HG03139 (cell line): ENCODE data around the gene FRMD4A.

Experiments
- ATAC-seq: cut with Tn5 transposase; IDR thresholded peaks from one replicate; pipeline ENCODE4 v1.9.1; 2021; ENCODE audit not compliant: unreplicated experiment

Gene FRMD4A

DNA sequence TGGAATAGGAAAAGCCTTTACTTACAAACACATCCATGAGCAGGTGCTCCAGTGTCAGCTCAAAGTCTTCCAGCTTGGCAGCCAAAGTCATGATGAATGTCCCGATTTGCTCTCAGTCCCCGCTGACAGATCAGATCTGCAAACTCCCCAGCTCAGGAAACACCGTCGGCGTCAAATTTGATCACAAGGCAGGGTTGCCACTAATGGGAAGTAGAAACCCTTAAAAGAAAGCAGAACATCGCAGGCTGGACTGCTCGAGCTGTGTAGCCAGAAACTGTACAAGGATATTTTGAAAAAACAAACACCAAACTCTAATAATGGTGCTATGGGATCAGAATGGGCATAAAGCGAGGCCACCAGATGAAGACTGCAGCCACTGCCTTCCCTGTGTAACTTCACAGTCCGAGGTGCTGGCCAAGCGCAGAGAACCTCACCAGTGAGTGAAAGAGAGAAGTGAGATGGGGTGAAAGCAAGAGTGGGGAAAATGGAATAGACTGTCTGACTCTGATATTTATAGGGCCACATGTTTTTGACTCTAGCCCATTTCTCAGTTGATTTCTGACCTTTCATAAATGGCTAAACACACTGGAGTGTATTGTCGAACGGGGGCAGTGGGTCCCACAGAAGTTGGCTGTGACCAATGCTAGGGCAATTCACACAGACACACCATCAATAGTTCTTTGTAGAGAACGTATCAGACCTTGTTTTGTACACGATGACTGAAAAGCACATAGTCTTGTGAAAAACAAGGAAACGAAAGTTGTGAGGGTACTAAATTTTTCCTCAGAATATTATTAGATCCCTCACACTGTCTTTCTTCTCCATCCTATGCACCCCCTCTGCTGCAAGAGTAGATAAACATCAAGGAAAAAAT lies 306.2 kb downstream of the FRMD4A start:
- no peak for ATAC-seq

DNA sequence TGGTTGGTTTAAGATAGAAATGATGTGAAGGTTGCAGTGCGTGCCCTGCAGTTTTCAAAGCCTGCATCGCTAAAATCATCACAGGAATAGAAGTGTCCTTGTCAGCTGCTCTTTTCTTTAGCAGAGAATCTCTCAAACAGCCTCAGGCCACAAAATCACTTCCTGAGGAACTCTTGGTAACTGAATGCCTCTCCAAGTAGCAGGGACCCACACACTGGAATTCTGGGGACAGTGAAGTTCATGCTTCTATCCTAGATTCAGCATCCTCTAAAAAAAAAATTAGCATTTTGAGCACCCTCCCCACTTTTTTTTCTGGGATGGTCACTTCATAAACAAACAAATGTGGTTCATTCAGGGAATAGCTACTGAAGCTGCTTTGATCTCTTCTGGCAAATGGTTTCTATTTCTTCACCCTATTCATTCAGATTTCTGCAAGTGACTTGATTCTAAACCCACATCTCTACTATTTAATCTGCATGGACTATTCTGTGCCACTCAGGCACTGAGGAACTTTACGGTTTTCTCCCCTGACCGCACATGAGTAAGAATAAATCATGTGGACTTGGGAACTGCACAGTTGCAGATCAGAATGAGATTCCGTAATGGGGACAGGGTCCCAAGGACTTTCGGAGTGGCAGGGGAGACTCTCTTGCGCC lies 306.9 kb downstream of the FRMD4A start:
- no peak for ATAC-seq

DNA sequence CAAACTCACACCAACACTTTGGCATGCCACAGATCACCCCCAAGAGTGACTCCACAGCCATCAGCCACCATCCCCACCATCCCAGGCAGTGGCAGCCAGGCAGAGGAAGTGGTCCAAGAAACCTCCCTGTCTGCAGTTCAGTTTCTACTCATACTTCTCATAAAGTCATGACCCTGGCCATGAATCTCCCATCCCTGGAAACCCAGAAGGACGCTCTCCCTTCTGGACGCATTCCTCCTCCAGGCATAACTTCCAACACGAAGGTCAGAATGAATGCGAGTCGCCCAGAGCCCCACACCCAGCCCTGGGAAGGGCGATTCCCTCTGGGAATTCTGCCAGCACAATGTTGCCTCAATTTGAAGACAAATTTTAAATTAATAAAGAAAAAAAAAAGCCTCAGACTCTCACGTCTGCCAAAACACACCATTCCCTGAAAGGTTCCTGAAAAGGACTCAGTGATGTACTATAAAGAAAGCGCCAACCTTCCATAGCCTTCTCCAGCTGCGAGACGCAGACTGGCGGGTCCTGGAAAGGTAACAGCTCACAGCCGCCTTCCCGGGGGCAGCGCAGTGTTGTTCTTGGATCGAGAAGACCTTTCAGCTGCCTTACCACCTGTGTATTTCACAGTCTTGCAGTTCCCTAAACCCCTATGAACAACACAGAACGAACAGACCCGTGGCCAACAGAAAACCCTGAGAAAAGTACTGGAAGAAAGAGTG lies 307.6 kb downstream of the FRMD4A start:
- ATAC-seq, result no peak

DNA sequence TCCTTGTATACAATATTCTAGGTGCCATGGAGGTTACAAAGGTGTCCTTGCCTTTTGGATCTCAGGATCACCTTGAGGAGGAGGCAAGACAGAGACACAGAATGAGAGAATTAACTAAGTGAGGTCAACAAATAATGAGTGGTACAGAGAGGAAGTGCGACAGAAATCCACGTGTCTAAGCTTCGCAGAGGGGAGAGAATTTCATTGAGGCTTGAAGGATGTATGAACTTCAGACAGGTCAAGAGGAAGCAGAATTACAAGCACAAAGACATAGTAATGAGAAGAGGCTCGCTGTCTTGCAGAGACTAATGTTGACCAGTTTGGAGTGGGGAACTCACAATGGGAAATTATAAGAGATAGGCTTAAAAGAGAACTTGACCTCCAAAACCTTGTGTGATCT lies 308.7 kb downstream of the FRMD4A start:
- ATAC-seq, result no peak

DNA sequence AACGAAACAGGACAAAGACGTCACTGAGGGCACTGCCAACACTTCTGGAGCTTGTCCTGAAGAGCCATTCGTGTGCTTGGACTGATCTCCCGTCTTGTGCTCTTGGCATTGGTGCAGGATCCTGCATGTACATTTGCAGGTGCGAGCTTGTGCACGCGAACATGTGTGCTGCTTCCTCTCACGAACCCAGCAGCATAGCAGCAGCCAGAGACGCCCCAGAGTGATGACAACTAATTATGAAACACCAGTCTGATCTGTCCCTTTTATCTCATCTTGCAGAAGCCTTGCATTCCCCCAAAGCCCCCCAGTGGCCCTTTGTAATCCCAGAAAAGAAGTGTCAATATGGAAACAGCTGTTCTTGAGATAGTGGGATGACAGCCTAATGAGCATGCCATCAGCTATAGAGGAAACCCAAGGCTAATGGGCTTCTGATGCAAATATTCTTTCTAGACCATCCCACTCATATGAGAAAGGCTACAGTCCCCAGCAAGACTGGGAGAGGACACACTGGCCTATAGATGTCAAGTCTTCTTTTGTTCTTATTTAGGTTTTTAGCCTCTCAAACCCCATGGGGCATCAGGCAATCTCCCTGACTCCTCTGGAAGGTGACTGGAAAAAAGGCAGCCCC lies 310.6 kb downstream of the FRMD4A start:
- ATAC-seq, result no peak

DNA sequence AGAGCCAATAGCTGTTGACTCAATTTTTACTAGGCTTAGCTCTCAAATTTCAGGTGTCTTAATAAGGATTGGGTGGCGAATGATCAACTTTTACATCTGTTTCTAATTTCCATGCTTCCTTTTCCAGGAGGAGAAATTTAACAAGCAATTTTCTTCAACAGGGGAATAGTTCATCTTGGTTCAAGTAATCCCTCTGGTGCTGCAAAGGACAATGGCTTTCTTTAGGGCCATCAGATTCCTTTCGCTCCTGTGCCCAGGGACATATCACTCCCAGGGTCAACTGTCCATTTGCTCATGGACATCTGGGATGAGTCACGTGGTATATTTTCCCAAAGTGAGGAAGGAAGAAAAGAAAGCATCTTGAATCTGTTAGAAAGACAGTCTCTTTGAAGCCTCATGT lies 313.3 kb downstream of the FRMD4A start:
- no peak for ATAC-seq

DNA sequence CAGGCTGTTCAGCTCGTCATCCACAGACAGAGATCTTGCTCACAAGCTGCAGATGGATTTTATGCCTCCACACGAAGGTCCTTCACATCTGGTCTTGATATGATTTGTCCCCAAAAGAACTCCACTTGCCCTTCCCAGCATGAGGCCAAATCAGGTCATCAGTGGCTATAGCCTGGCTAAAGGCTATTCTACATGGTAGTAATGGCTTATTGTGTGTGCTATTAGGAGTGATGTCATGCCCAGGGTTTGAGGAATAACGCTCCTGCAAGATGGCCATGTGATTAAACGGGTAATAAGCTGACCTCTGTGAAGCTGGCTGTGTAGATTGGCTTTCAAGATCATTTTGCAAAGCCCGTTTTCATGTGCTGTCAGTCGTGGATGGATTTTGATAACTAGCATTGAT lies 313.8 kb downstream of the FRMD4A start:
- no peak for ATAC-seq

DNA sequence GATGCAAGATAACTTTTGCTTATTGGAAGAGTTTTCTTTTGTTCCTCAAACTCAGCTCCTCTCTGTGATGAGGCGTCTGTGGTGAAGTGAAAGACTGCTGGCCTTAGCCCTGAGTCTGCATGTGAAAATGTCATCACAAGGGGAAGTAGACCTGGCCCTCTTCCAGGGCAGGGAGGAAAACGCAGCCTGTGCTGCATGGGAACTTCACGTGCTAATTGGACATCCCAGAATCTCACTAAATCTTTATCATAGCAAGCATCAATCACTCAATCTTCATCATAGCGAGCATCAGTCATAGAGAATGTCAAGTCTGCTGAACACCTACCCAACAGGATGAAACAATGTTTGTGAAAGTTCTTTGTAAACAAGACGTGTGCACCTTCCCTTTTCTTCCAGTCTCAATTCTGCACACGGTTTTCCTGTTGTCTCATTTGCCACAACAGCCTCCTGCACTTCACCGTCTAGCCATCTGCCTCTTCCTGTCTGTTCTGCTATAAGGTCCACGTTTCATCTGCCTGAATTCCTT lies 314.6 kb downstream of the FRMD4A start:
- no peak for ATAC-seq

DNA sequence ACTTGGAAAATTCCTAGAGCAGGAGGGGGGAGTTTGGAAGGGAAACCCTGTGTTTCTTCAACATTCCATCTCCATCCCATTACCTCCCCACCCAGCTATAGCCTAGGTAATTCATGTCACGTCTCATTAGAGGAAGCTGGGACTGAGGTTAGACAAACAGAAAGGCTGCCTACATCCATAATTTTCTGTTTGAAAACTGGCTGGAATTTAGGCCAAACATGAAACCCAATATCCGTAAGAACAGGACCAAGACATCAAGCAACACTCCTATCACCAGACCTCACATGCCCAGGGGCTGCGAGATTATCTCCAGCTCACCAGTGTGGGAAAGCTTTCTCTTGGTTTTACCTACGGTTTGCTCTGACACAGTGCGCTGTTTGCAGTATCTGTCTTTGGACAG lies 316.3 kb downstream of the FRMD4A start:
- no peak for ATAC-seq

DNA sequence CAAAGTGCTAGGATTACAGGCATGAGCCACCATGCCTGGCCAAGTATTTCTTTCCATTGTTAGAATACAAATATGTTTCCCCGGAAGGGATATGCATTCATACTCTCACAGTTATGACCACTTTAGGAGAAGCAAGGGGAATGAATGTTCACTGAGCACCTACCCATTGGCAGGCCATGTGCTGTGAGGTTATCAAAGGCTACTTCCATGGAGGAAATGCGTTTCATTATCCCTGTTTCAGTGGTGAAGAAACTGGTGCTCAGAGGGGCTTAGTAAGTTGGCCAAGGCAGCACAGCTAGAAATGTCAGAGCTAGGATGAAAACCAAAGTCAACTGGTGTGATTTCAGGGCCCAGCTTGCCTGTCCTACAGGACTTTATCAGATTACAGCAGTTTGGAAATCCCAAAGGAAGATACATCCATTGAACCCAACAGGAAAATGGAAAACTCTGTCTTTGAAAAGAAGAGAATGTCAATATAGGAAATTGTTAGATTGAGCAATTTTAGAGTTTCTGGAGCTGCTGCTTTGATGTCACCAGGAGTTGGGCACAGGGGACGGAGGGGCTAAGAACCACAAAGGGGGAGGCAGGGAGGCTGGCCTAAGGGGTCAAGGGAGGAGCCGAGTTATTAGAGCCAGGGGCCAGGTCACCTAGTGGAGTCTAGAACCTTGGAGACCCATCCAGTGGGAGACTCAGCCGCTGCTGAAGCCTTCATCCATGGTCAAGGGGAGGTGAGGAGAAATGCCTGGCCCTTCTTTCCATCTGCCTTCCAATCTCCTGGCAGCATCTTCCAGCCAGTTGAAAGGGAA lies 319.8 kb downstream of the FRMD4A start:
- ATAC-seq, result no peak

DNA sequence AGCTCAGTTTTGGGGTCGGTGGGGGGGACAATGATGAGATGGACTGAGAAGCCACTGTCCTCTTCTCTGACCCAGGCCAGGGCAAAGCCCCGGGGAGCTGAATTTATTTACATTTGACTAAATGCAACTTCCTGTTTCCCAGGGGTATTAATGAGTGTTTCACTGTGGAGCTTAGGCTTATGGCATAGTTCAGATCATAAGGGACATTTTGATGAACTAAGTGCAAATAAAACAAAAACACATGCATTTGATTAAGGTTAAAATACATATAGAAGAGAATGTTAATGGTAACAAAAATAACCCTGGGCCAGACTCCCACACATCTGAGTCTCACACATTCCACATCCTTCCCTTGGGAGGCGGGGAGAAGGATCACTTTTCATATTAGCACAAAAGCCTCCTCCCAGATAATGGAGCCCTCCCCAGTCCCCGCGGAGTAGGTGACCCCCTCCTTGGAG lies 320.6 kb downstream of the FRMD4A start:
- ATAC-seq, result peak; percentile 28

DNA sequence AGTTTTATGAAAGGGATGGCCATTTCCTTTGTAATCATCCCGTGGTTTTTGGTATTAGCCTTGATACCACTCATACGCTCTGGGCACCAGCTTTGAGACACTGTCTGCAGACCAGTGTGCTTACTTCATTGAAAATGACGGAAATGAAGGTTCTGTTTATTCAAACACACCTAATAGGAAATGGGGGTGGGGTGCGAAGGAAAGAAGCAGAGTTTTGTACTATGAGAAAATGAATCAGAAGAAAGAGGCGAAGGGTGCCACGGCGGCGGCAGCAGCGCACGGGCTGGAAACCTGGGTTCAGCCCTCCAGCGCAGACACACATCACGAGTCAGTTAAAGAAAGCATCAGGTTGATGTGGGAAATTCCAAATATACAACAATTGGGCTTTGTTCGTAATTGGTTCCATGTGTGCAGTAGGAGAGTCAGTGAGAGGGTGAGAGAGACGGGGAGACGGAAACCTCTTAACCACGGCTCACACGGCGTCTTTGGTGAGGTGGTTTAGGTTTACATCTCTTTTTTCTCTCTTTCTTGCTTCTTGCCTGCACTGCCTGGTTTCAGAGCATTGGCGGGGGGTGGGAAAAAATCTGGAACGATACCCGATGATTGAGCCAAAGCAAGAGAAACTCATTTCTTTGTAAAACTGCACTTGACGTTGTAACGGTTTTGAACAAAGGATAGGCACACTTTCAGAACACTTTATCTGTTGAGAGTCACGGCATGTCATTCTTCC lies 321.2 kb downstream of the FRMD4A start:
- ATAC-seq, result peak; percentile 43

DNA sequence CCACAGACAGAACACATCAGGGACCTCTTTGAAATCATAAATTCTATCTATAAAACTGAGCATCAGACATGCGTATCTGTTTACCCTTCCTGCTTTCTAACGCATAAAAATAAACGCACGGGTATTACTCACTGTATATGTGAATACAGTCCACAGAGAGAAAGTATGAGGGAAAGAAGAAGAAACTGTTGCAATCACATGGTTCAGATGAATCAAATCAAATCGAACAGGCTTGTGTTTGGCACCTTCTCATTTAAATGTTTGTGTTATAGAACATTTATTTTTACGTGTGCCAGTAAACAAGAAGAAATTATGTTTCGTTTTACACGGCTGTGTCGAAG lies 322.0 kb downstream of the FRMD4A start:
- ATAC-seq, result no peak

DNA sequence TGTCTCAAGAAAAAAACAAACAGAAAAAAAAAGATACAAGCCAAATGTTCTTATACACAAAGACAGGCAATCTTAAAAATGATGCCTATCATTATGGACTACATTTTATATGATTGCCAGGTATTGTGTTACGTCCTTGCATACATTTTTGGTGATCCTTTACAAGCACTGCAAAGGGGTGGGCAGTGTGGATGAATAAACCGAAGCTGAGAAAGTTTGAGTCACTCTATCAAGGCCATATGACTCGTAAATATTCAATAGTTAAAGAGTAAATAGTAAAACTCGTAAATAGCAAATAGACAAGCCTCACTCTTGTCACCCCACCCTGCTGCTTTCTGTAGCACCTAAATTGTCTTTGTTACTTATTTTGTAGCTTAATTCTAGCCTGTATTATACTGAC lies 326.2 kb downstream of the FRMD4A start:
- ATAC-seq, result no peak

DNA sequence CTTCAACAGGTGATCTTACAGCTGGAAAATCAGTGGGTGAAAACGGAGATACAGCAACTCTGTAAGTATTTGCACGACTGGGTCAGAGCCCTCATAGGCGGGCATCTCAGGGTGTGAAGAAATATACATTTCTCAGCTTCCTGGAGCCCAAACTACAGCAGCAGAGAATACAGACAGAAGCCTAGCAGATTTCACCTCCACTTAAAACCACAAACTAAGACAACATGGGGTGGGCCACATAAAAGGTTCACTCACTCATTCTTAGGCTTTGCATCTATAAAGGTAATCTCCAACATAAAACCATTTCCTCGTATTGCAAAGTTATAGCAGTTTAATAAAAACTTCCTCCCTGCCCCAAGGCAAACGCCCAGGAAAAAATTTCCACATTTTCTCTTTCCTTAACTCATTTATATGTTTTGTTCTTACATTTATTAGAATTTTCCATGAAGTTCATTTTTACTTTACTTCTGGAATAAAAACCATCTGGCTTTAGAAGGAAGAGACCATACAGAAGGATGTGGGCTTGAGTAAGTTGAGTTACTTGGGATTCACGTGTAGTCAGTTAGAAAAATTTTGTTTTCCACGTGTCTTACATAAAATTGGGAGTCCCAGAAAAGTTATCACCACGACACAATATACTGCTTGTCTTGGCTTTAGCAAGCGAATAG lies 327.1 kb downstream of the FRMD4A start:
- ATAC-seq, result no peak

DNA sequence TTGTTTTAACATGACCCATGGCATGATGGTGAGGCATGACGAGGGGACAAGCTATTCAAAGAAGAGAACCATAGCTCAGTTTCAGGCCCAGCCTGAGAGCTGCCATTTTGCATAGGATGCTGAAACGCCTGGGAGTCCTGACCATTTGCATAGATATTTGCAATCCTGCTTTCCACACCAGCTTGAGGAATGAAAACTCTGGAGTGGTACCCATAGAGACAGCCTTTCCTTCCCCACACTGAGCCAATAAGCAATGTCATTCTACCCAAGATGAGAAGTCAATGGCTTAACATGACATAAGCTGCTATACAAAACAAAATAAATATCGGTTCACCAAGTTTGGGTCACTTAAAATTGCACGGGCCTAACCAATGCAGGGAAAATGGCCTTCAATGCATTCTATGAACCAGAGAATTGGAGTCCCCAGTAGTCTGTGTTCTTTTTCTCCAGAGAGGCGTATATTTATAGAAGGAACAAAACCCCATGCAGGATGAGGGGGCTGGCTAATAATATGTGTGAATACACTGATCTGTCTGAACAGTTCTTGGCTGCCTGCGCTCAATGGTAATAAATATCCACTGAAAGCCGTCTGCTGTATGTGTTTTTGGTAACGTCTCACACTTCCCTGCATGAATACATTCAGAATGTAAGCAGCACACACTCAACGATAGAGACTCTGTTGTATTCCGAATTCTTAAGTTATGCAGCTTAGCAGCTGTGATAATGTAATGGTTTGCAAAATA lies 329.3 kb downstream of the FRMD4A start:
- no peak for ATAC-seq

DNA sequence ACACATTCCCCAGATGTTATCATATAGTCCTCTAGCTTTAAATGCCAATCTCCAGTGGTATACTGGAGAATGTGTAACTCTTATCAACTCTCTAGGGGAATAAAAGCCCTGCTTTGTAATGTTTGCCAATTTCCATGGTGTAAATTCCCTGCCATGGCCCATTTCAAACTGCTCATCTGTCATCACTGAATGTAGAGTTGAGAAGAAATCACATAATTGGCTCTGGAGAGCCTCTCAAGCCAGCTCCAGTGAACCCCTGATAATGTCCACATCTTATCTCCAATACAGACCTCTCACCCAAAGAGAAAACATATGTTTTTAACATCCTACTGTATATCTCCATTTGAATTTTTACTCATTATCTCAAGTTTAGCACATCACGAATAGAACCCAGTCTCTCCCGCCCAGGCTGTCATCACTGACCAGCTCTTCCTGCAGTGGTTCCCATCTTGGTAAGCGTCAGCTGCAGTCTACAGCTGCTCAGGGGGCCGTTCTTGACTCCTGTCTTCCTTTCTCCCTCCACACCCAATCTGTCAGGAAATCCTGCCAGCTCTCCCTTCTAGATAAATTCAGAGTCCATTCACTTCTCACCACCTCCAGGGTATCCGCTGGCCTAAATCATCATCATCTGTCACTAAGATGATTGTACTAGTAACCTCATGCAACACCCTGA lies 332.4 kb downstream of the FRMD4A start:
- no peak for ATAC-seq

DNA sequence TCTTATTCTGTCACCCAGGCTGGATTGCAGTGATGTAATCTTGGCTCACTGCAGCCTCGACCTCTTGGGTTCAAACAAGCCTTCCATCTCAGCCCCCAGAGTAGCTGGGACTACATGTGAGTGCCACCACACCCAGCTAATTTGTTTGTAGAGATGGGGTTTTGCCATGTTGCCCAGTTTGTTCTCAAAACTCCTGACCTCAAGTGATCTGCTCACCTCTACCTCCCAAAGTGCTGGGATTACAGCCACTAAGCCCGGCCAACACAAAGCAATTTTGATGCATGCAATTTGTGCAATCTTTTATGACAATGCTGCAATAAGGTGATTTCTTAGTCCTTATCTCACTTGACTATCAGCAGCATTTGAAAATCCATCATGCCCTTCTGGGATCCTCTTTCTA lies 333.1 kb downstream of the FRMD4A start:
- no peak for ATAC-seq
